ENCODE data around the gene KDM6A.

DNA sequence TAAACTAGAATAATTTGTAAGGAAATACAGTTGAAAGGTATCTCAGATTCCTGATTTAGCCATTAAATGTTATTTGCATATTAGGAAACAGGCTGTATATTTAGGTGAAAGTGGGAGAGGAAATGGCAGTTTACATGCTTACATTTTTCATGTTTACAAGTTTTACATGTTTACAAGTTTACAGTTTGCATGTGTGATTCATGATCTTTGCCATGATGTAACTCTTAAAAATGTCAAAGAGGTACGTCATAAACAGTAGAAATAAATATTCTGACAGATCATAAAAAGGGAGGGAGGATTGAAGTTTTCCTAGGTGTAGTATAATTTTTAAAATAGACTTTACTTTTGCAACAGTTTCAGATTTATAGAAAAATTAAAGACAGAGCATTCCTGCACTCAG is 45.7 kb downstream of the KDM6A start:
- TF ChIP-seq JUND (IDR thresholded peaks at IDR 0.05; ENCODE audit: borderline replicate concordance, low read depth, low read length) (no peak), JUND (tag; IDR thresholded peaks at IDR 0.05; ENCODE audit: borderline replicate concordance, low read depth, low read length) (no peak), EZH2 (IDR thresholded peaks at IDR 0.05; ENCODE audit: borderline replicate concordance, low read depth, low read length) (no peak), MAFF (IDR thresholded peaks at IDR 0.05; ENCODE audit: low read length) (no peak), RBBP5 (IDR thresholded peaks at IDR 0.05; ENCODE audit: borderline replicate concordance, insufficient read depth, low read length, poor library complexity, severe bottlenecking) (no peak), RCOR1 (IDR thresholded peaks at IDR 0.05; ENCODE audit: borderline replicate concordance in 1 of 2, low read depth in 2 of 2, low read length in 2 of 2) (no peak), ZZZ3 (IDR thresholded peaks at IDR 0.05) (no peak)
- TF ChIP-seq, protein P1, sequence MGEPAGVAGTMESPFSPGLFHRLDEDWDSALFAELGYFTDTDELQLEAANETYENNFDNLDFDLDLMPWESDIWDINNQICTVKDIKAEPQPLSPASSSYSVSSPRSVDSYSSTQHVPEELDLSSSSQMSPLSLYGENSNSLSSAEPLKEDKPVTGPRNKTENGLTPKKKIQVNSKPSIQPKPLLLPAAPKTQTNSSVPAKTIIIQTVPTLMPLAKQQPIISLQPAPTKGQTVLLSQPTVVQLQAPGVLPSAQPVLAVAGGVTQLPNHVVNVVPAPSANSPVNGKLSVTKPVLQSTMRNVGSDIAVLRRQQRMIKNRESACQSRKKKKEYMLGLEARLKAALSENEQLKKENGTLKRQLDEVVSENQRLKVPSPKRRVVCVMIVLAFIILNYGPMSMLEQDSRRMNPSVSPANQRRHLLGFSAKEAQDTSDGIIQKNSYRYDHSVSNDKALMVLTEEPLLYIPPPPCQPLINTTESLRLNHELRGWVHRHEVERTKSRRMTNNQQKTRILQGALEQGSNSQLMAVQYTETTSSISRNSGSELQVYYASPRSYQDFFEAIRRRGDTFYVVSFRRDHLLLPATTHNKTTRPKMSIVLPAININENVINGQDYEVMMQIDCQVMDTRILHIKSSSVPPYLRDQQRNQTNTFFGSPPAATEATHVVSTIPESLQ (CRISPR knock-in tag; IDR thresholded peaks at IDR 0.05) = no peak
